ENCODE results near the gene GABRG3.

Gene GABRG3

GRCh38 chr15:27248251-27248650 is 277.3 kb downstream of the GABRG3 start:
- no peak for DNase-seq (ENCODE audit: low read depth)

- DNase-seq (ENCODE audit: low read depth), result no peak
Measured at GRCh38 chr15:27249046-27249759, 278.2 kb downstream of the GABRG3 start.

- DNase-seq (ENCODE audit: low read depth), result no peak
Measured at GRCh38 chr15:27249760-27250109, 278.8 kb downstream of the GABRG3 start.

GRCh38 chr15:27250223-27250622 is 279.2 kb downstream of the GABRG3 start:
- DNase-seq (ENCODE audit: low read depth), result no peak

GRCh38 chr15:27254055-27254454 is 283.1 kb downstream of the GABRG3 start:
- no peak for DNase-seq (ENCODE audit: low read depth)

- DNase-seq (ENCODE audit: low read depth), result no peak
Measured at GRCh38 chr15:27254801-27255200, 283.8 kb downstream of the GABRG3 start.

- no peak for DNase-seq (ENCODE audit: low read depth)
Measured at GRCh38 chr15:27256446-27256845, 285.5 kb downstream of the GABRG3 start.

- no peak for DNase-seq (ENCODE audit: low read depth)
Measured at GRCh38 chr15:27258287-27258686, 287.3 kb downstream of the GABRG3 start.

GRCh38 chr15:27260523-27260922 is 289.5 kb downstream of the GABRG3 start:
- DNase-seq (ENCODE audit: low read depth), result no peak

- no peak for DNase-seq (ENCODE audit: low read depth)
Measured at GRCh38 chr15:27268923-27269322, 297.9 kb downstream of the GABRG3 start.

- no peak for DNase-seq (ENCODE audit: low read depth)
Measured at GRCh38 chr15:27271258-27271657, 300.3 kb downstream of the GABRG3 start.

- no peak for DNase-seq (ENCODE audit: low read depth)
Measured at GRCh38 chr15:27272427-27272826, 301.4 kb downstream of the GABRG3 start.

GRCh38 chr15:27273506-27273905 is 302.5 kb downstream of the GABRG3 start:
- DNase-seq (ENCODE audit: low read depth), result no peak

GRCh38 chr15:27278761-27279160 is 307.8 kb downstream of the GABRG3 start:
- no peak for DNase-seq (ENCODE audit: low read depth)

GRCh38 chr15:27292641-27293040 is 321.7 kb downstream of the GABRG3 start:
- no peak for DNase-seq (ENCODE audit: low read depth)

- no peak for DNase-seq (ENCODE audit: low read depth)
Measured at GRCh38 chr15:27293607-27294006, 322.6 kb downstream of the GABRG3 start.

- no peak for DNase-seq (ENCODE audit: low read depth)
Measured at GRCh38 chr15:27317736-27318135, 346.8 kb downstream of the GABRG3 start.

- DNase-seq (ENCODE audit: low read depth), result no peak
Measured at GRCh38 chr15:27323801-27324200, 352.8 kb downstream of the GABRG3 start.

- DNase-seq (ENCODE audit: low read depth), result no peak
Measured at GRCh38 chr15:27324886-27325615, 354.1 kb downstream of the GABRG3 start.

GRCh38 chr15:27327467-27328025 is 356.6 kb downstream of the GABRG3 start:
- no peak for DNase-seq (ENCODE audit: low read depth)

- DNase-seq (ENCODE audit: low read depth), result no peak
Measured at GRCh38 chr15:27328186-27328585, 357.2 kb downstream of the GABRG3 start.

GRCh38 chr15:27328608-27329007 is 357.6 kb downstream of the GABRG3 start:
- no peak for DNase-seq (ENCODE audit: low read depth)

GRCh38 chr15:27330326-27330725 is 359.3 kb downstream of the GABRG3 start:
- DNase-seq (ENCODE audit: low read depth), result no peak
